Neuronal stem cell (in vitro differentiated cells): Measurements from ENCODE around the gene PIEZO2.

Experiments used
- DNase-seq: peaks from one replicate; pipeline ENCODE4 v3.0.0-alpha.2; 2013; ENCODE audit warnings: low spot score
- H2AFZ ChIP-seq: one replicate; pipeline ENCODE4 v1.6.1; 2013; ENCODE audit warnings: mild to moderate bottlenecking, low read length, inconsistent platforms
- H2AK5ac ChIP-seq: 2 replicates; pipeline ENCODE4 v1.6.1; 2013; ENCODE audit warnings: low read depth, mild to moderate bottlenecking, inconsistent platforms, low read length, moderate library complexity, mixed read lengths
- H2BK120ac ChIP-seq: 2 replicates; pipeline ENCODE4 v1.6.1; 2013; ENCODE audit warnings: low read depth, mild to moderate bottlenecking, inconsistent platforms, low read length, moderate library complexity, mixed read lengths
- H2BK12ac ChIP-seq: one replicate; pipeline ENCODE4 v1.6.1; 2013; ENCODE audit warnings: low read length, inconsistent platforms
- H2BK15ac ChIP-seq: 2 replicates; pipeline ENCODE4 v1.6.1; 2013; ENCODE audit warnings: mild to moderate bottlenecking, low read length, inconsistent platforms, mixed read lengths
- H2BK5ac ChIP-seq: one replicate; pipeline ENCODE4 v1.6.1; 2013; ENCODE audit warnings: inconsistent platforms, mild to moderate bottlenecking, low read length, moderate library complexity
- H3K14ac ChIP-seq: one replicate; pipeline ENCODE4 v1.6.1; 2013; ENCODE audit warnings: low read length, inconsistent platforms
- H3K18ac ChIP-seq: 2 replicates; pipeline ENCODE4 v1.6.1; 2013; ENCODE audit warnings: low read length, inconsistent platforms
- H3K23ac ChIP-seq: 2 replicates; pipeline ENCODE4 v1.6.1; 2013; ENCODE audit warnings: low read depth, mild to moderate bottlenecking, mixed read lengths, low read length, inconsistent platforms; ENCODE audit not compliant: poor library complexity
- H3K27ac ChIP-seq: replicated peaks from 3 replicates; pipeline ENCODE4 v1.5.1; 2013; ENCODE audit warnings: low read length, inconsistent platforms
- H3K27me3 ChIP-seq, 3 experiments: 2 replicates each; pipeline ENCODE4 v1.6.1; 2013; ENCODE audit warnings: low read length in 3 of 3, mild to moderate bottlenecking in 2 of 3, inconsistent platforms in 1 of 3, low read depth in 1 of 3, mixed read lengths in 1 of 3, moderate library complexity in 1 of 3; ENCODE audit not compliant: control insufficient read depth in 3 of 3, insufficient read depth in 3 of 3
- H3K36me3 ChIP-seq, 2 donors: replicated peaks in 1 of 2; 2 replicates each; pipeline ENCODE4 v1.6.1; 2013; ENCODE audit warnings: low read length in 2 of 2; ENCODE audit not compliant: control insufficient read depth in 2 of 2, insufficient read depth in 2 of 2
- H3K4ac ChIP-seq: 2 replicates; pipeline ENCODE4 v1.6.1; 2013; ENCODE audit warnings: inconsistent platforms, mild to moderate bottlenecking, low read length, moderate library complexity
- H3K4me1 ChIP-seq, 2 donors: 1 replicate in 1 of 2; 2 replicates in 1 of 2; pipeline ENCODE4 v1.6.1; 2013; ENCODE audit warnings: low read length in 2 of 2, low read depth in 1 of 2; ENCODE audit not compliant: control insufficient read depth in 2 of 2, insufficient read depth in 1 of 2
- H3K4me2 ChIP-seq: one replicate; pipeline ENCODE4 v1.6.1; 2013; ENCODE audit warnings: mild to moderate bottlenecking, low read length, inconsistent platforms; ENCODE audit not compliant: insufficient read depth, poor library complexity, severe bottlenecking
- H3K4me3 ChIP-seq, 2 donors: 2 replicates each; pipeline ENCODE4 v1.5.1; 2013; ENCODE audit warnings: low read length in 2 of 2, mild to moderate bottlenecking in 2 of 2, inconsistent platforms in 1 of 2, moderate library complexity in 1 of 2
- H3K79me1 ChIP-seq: one replicate; pipeline ENCODE4 v1.6.1; 2013; ENCODE audit warnings: low read depth, mild to moderate bottlenecking, inconsistent platforms, low read length, moderate library complexity
- H3K9ac ChIP-seq: one replicate; pipeline ENCODE4 v1.6.1; 2013; ENCODE audit warnings: mild to moderate bottlenecking, low read depth, low read length, inconsistent platforms; ENCODE audit not compliant: poor library complexity
- H3K9me3 ChIP-seq, 2 donors: replicated peaks in 1 of 2; 2 replicates each; pipeline versions ENCODE3 to v1.6.1; 2013; ENCODE audit warnings: low read length in 2 of 2, mild to moderate bottlenecking in 2 of 2, inconsistent platforms in 1 of 2, low read depth in 1 of 2, mixed read lengths in 1 of 2, moderate library complexity in 1 of 2; ENCODE audit not compliant: control insufficient read depth in 2 of 2, insufficient read depth in 1 of 2
- H4K8ac ChIP-seq: one replicate; pipeline ENCODE4 v1.6.1; 2013; ENCODE audit warnings: low read depth, mild to moderate bottlenecking, inconsistent platforms, low read length, moderate library complexity
- H4K91ac ChIP-seq: one replicate; pipeline ENCODE4 v1.6.1; 2013; ENCODE audit warnings: low read length, low read depth, mild to moderate bottlenecking, inconsistent platforms; ENCODE audit not compliant: poor library complexity
- WGBS, 2 donors: extraction: QIAGEN DNeasy Blood & Tissue Kit; methylation state at CpG; one replicate each; pipeline ENCODE4 v1.1.7; 2013; ENCODE audit warnings: missing lambda C conversion rate in 2 of 2, mixed read lengths in 1 of 2; ENCODE audit not compliant: insufficient read length in 2 of 2, insufficient replicate concordance in 1 of 2; ENCODE audit errors: extremely low coverage in 2 of 2; 5-methylcytosine and 5-hydroxymethylcytosine counted together

PIEZO2 gene

DNA sequence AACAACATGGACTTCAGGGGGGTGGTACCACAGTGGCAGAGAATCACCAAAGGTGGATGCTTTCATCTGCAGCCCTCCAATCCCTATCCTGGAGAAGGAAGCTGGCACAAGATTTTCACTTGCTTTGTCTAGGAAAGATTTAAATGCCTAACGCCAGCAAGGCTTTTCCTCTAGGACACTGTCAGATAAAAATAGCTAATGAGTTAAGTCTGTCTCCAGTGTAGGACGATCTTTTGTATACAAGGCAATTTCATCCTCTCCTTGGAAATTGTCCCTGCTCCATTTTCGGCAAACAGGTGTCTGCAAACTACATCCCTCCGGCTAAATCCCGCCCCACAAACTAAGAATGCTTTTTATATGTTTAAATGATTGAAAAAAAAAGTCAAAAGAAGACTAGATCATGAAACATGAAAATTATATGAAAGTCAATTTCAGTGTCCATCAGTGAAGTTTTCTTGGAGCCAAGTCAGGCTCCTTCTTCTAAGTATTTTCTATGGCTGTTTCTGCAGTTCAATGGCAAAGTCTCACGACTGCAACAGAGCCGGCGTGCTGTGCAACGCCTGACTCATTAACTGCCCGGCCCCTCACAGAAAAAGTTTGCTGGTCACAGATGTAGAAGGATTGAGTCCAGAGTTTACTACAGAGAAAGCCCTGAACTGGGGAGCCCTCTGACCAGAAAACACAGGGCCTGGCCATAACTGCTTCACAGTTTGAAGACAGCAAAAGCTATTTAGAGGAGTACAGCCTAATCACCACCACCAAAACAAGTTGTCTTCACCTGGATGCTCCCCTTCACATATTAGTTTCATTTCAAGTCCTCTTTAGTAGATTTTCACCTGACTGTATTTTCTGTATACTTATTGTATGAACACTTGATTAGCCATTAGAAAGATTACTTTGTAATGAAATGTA lies 52.3 kb downstream of the PIEZO2 start:
- no peak overlapping the region for H3K4me3 ChIP-seq

DNA sequence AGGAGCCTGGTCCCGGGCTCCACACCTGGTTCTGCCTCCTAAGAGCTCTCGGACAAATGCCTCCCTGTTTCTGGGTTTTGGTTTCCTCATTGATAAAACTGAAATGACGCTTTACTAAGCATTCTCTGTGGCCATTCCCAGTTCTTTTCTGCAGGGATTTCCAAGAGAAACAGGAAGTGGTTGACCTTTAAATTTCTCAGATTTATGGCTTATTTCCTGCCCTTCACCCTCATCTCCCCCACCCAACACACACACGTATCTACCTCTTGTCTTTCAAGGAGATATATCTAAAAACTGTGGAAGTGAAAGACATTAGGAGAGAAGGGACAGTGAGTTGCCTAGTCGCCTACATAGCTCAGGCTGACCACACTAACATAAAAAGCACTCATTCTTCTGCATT lies 53.0 kb downstream of the PIEZO2 start:
- Histone ChIP-seq H3K79me1 (no peaks in the 10 kb centered on the region), H3K9ac (no peak overlapping the region), H2BK5ac (no peak overlapping the region), H2BK12ac (no peak overlapping the region), H2BK120ac (no peak overlapping the region), H3K18ac (no peak overlapping the region), H3K14ac (no peak overlapping the region), H3K4me2 (no peak overlapping the region), H3K4me3 (no peak overlapping the region), H2AFZ (no peak overlapping the region), H3K36me3 (no peaks in the 10 kb centered on the region), H3K4me1 (peaks cover 0 to 2% of the 10 kb centered on the region in 2 donors), H2AK5ac (no peak overlapping the region), H3K27ac (no peak overlapping the region), H3K4ac (no peak overlapping the region), H3K27me3 (no peaks in the 10 kb centered on the region), H4K91ac (no peak overlapping the region), H3K23ac (no peak overlapping the region), H3K9me3 (no peaks in the 10 kb centered on the region), H4K8ac (no peak overlapping the region), H2BK15ac (no peak overlapping the region)
- no CpG with 5 or more reads among the region's 5 CpGs for WGBS, 2 donors
- DNase-seq, result no peak

More for the DNA sequence above, 52.3 kb downstream of the PIEZO2 start:
- Histone ChIP-seq H2AFZ (no peak overlapping the region), H3K14ac (no peak overlapping the region), H3K79me1 (no peaks in the 10 kb centered on the region), H3K23ac (no peak overlapping the region), H4K91ac (no peak overlapping the region), H3K18ac (no peak overlapping the region), H2AK5ac (no peak overlapping the region), H3K4ac (no peak overlapping the region), H2BK120ac (no peak overlapping the region), H4K8ac (no peak overlapping the region), H2BK15ac (no peak overlapping the region), H3K27ac (no peak overlapping the region), H3K9ac (no peak overlapping the region), H3K9me3 (no peaks in the 10 kb centered on the region), H3K4me1 (peaks cover 0 to 2% of the 10 kb centered on the region in 2 donors), H2BK5ac (no peak overlapping the region), H2BK12ac (no peak overlapping the region), H3K4me2 (no peak overlapping the region), H3K27me3 (no peaks in the 10 kb centered on the region), H3K36me3 (no peaks in the 10 kb centered on the region)
- no CpG with 5 or more reads among the region's 10 CpGs for WGBS, 2 donors
- DNase-seq, result no peak

DNA sequence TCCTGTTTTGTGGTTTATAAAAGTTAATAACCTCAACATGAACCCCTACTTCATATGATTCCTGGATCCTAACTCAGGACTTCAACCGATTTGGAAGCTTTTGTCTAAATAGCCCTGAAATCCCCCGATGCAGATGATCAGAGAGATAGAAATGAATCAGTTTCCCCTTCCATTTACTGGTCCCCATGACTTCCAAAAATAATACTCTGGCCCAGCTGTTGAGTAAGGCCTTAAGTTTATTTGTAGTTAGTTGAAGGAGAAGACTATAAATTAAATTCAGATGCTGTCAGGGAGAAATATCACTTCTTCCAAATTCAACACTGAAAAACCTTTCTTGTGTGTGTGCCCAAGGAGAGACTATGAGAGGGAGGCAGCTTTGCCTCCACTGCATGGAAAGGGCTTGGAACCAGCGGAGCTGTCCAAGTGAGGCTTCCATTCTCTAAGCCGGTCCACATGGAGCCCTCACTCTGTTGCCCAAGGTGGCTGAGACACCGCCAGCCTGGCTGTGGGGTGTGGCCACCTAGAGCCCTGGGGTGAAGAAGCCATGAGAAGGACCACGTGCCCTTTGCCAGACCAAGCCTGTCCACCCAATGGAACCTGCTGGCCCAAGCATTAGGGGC lies 53.6 kb downstream of the PIEZO2 start:
- no CpG with 5 or more reads among the region's 6 CpGs for WGBS, 2 donors
- Histone ChIP-seq H3K9ac (no peak overlapping the region), H3K27me3 (no peaks in the 10 kb centered on the region)

DNA sequence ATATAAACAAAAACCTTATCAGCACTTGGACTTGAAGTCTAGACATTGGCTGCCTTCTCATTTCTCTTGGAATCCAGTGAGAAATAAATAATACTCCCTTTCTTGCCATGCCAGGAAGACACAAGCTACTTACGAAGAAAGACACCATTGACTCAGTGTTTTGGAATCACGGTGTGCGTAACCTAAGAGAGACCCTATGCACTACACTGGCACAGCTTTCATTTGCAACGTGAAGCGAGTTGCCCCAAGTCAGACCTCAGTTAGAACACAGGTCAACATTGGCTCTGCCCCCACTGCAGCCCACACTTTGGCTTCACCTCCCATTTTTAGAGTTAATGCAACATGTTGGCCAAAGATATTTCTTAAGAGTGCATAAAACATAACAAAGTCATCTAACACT lies 54.2 kb downstream of the PIEZO2 start:
- H4K8ac ChIP-seq, result no peak overlapping the region
- H3K27me3 ChIP-seq, result no peaks in the 10 kb centered on the region
- H3K4me2 ChIP-seq, result no peak overlapping the region
- H2BK12ac ChIP-seq, result no peak overlapping the region
- DNase-seq, result no peak
- no peaks in the 10 kb centered on the region for H3K9me3 ChIP-seq
- no peak overlapping the region for H3K9ac ChIP-seq
- no peak overlapping the region for H3K4ac ChIP-seq
- H2BK5ac ChIP-seq, result no peak overlapping the region
- H3K18ac ChIP-seq, result no peak overlapping the region
- peaks cover 0 to 2% of the 10 kb centered on the region in 2 donors for H3K4me1 ChIP-seq
- no peak overlapping the region for H3K23ac ChIP-seq
- no peak overlapping the region for H2AK5ac ChIP-seq
- no peak overlapping the region for H4K91ac ChIP-seq
- H3K4me3 ChIP-seq, result no peak overlapping the region
- no peak overlapping the region for H3K27ac ChIP-seq
- WGBS, 2 donors, result no CpG with 5 or more reads among the region's 5 CpGs
- H3K36me3 ChIP-seq, result no peaks in the 10 kb centered on the region
- H3K14ac ChIP-seq, result no peak overlapping the region
- H2BK120ac ChIP-seq, result no peak overlapping the region
- H2AFZ ChIP-seq, result no peak overlapping the region
- no peaks in the 10 kb centered on the region for H3K79me1 ChIP-seq
- no peak overlapping the region for H2BK15ac ChIP-seq

More for the DNA sequence above, 53.6 kb downstream of the PIEZO2 start:
- Histone ChIP-seq H3K4me2 (no peak overlapping the region), H3K14ac (no peak overlapping the region), H3K4ac (no peak overlapping the region), H2BK12ac (no peak overlapping the region), H3K27ac (no peak overlapping the region), H3K18ac (no peak overlapping the region), H2BK120ac (no peak overlapping the region), H4K8ac (no peak overlapping the region), H4K91ac (no peak overlapping the region), H3K23ac (no peak overlapping the region), H3K9me3 (no peaks in the 10 kb centered on the region), H2BK15ac (no peak overlapping the region), H3K36me3 (no peaks in the 10 kb centered on the region), H3K4me1 (peaks cover 0 to 2% of the 10 kb centered on the region in 2 donors), H3K79me1 (no peaks in the 10 kb centered on the region), H2AFZ (no peak overlapping the region), H2BK5ac (no peak overlapping the region), H2AK5ac (no peak overlapping the region), H3K4me3 (no peak overlapping the region)
- DNase-seq, result no peak
